Activated CD8-positive, alpha-beta T cell treated with anti-CD3 and anti-CD28 coated beads for 36 hours (primary cell): Measurements from ENCODE around the gene SURF1. TPM values are rescaled to one million over a fixed set of nuclear protein-coding genes. Genes with fewer than 3 reads are reported as not detected.
"Not testable (repeated sequence)": the region's sequence is repeated elsewhere in the genome, so short reads cannot be mapped to it uniquely, and the experiment has no call there.

Source experiments
- ATAC-seq: fragments of 200-7000 bp; cut with Tn5 transposase; one replicate; pipeline ENCODE4 v1.10.0; 2021; ENCODE audit warnings: mild to moderate bottlenecking, moderate library complexity
- CTCF ChIA-PET: fragments of 350-600 bp; sonication (Branson Sonifier 250); formaldehyde crosslinking; loops from one replicate; lab custom pipeline; 2021; ENCODE audit warnings: antibody characterized with exemption; lab: Charles Lee
- POLR2A ChIA-PET: fragments of 350-600 bp; sonication (Branson Sonifier 250); formaldehyde crosslinking; loops from one replicate; lab custom pipeline; 2021; ENCODE audit warnings: antibody characterized with exemption; lab: Charles Lee
- DNase-seq: peaks from one replicate; pipeline ENCODE4 v3.0.0-alpha.2; 2020
- H3K27ac Mint-ChIP-seq: one replicate; pipeline ENCODE4 v1.8.0; 2021; ENCODE audit warnings: mild to moderate bottlenecking, mixed read lengths
- H3K27me3 Mint-ChIP-seq: one replicate; pipeline ENCODE4 v1.8.0; 2021; ENCODE audit warnings: mixed read lengths
- H3K36me3 Mint-ChIP-seq: one replicate; pipeline ENCODE4 v1.8.0; 2021; ENCODE audit warnings: low read depth, mixed read lengths
- H3K4me1 Mint-ChIP-seq: one replicate; pipeline ENCODE4 v1.8.0; 2021; ENCODE audit warnings: low read depth, mixed read lengths
- H3K4me3 Mint-ChIP-seq: one replicate; pipeline ENCODE4 v1.8.0; 2021; ENCODE audit warnings: mild to moderate bottlenecking, moderate library complexity, mixed read lengths
- H3K9me3 Mint-ChIP-seq: one replicate; pipeline ENCODE4 v1.8.0; 2021; ENCODE audit warnings: mixed read lengths
- CTCF ChIP-seq: fragments of 200-600 bp; IDR thresholded peaks from one replicate; pipeline ENCODE4 v1.8.0; 2022; ENCODE audit warnings: antibody characterized with exemption, mild to moderate bottlenecking
- intact Hi-C: fragments of 100-400 bp; cut with micrococcal nuclease; formaldehyde crosslinking; loops from one replicate; pipeline ENCODE4 v1.10.0; 2022
- total RNA-seq, 2 experiments: library from RNA; stranded (reverse); gene quantifications; one replicate each; pipeline ENCODE4 v1.2.3, GENCODE V29; 2021

Gene SURF1
- total RNA-seq, 2 experiments from 2014 or later: 22.1 to 25.3 TPM

GRCh38 chr9:133331221-133331620 is 25.1 kb downstream of the SURF1 start:
- H3K27me3 Mint-ChIP-seq: no peaks in the 10 kb centered on the region

GRCh38 chr9:133329306-133330156 is 26.8 kb downstream of the SURF1 start:
- H3K27ac Mint-ChIP-seq, ATAC-seq, H3K9me3 Mint-ChIP-seq, H3K4me3 Mint-ChIP-seq, DNase-seq, H3K27me3 Mint-ChIP-seq: not testable (repeated sequence)
- intact Hi-C loops: loop anchor here (5.0 kb wide), 1 partner anchor 142 kb away; no protein-coding TSS in a partner anchor
- peaks cover 24% of the 10 kb centered on the region for H3K4me1 Mint-ChIP-seq
- ChIA-PET CTCF (interaction anchor here (0.7 to 2.6 kb wide), 12 partner anchors 8 to 148 kb away, joined by 3 to 29 read pairs (median 5); partner anchors contain the start of genes MED22 and RPL7A), POLR2A (interaction anchor here (1.2 to 1.6 kb wide), 5 partner anchors 19 to 47 kb away, joined by 3 to 11 read pairs (median 3); partner anchors contain the start of genes MED22, RPL7A and STKLD1)
- peak; percentile 65 for TF ChIP-seq CTCF
- peaks cover 38% of the 10 kb centered on the region for H3K36me3 Mint-ChIP-seq

More at GRCh38 chr9:133331221-133331620, 25.1 kb downstream of the SURF1 start:
- TF ChIP-seq CTCF: no peak
- no peaks in the 10 kb centered on the region for H3K9me3 Mint-ChIP-seq
- DNase-seq (no peak), ATAC-seq (no peak)
- H3K4me3 Mint-ChIP-seq: no peak overlapping the region
- peaks cover 53% of the 10 kb centered on the region for H3K36me3 Mint-ChIP-seq
- CTCF ChIA-PET: interaction anchor here (1.1 to 2.6 kb wide), 5 partner anchors 12 to 145 kb away, joined by 3 to 29 read pairs (median 9); partner anchors contain the start of genes MED22 and RPL7A
- H3K27ac Mint-ChIP-seq: peak overlapping the region; percentile 31
- intact Hi-C loops: no loop called here
- POLR2A ChIA-PET: interaction anchor here (1.6 kb wide), 1 partner anchor 22 kb away, joined by 4 read pairs; no protein-coding TSS in a partner anchor
- peaks cover 31% of the 10 kb centered on the region for H3K4me1 Mint-ChIP-seq

- ChIA-PET CTCF (interaction anchor here (1.0 kb wide), 1 partner anchor 142 kb away, joined by 3 read pairs; no protein-coding TSS in a partner anchor), POLR2A (no interaction called here)
- Mint-ChIP-seq H3K27me3 (no peaks in the 10 kb centered on the region), H3K4me3 (no peak overlapping the region), H3K27ac (no peak overlapping the region), H3K4me1 (peaks cover 12% of the 10 kb centered on the region), H3K9me3 (no peaks in the 10 kb centered on the region), H3K36me3 (peaks cover 25% of the 10 kb centered on the region)
- DNase-seq: no peak
- intact Hi-C loops: loop anchor here (5.0 kb wide), 1 partner anchor 141 kb away; no protein-coding TSS in a partner anchor
- no peak for TF ChIP-seq CTCF
- ATAC-seq: no peak
These were observed 28.3 kb downstream of the SURF1 start for GRCh38 chr9:133327834-133328484.

- CTCF ChIA-PET: interaction anchor here (1.0 kb wide), 1 partner anchor 141 kb away, joined by 3 read pairs; no protein-coding TSS in a partner anchor
- H3K9me3 Mint-ChIP-seq, H3K4me1 Mint-ChIP-seq, H3K4me3 Mint-ChIP-seq, DNase-seq, POLR2A ChIA-PET, ATAC-seq, H3K27me3 Mint-ChIP-seq: not testable (repeated sequence)
- Mint-ChIP-seq H3K36me3 (peaks cover 15% of the 10 kb centered on the region), H3K27ac (peak overlapping the region; percentile 32)
- intact Hi-C loops: loop anchor here (5.0 kb wide), 1 partner anchor 140 kb away; no protein-coding TSS in a partner anchor
These were observed 29.3 kb downstream of the SURF1 start for GRCh38 chr9:133327021-133327420.

GRCh38 chr9:133323991-133324703 is 32.1 kb downstream of the SURF1 start:
- POLR2A ChIA-PET: no interaction called here
- Mint-ChIP-seq H3K4me1 (no peaks in the 10 kb centered on the region), H3K27me3 (no peaks in the 10 kb centered on the region), H3K36me3 (no peaks in the 10 kb centered on the region), H3K4me3 (no peak overlapping the region), H3K9me3 (no peaks in the 10 kb centered on the region), H3K27ac (no peak overlapping the region)
- intact Hi-C loops: no loop called here
- TF ChIP-seq CTCF: no peak
- CTCF ChIA-PET: no interaction called here
- ATAC-seq (no peak), DNase-seq (no peak)
